ENCODE measurements around the gene NLGN1. TPM values are rescaled to one million over a fixed set of nuclear protein-coding genes. Genes with fewer than 3 reads are reported as not detected.

The NLGN1 gene
- total and polyA plus RNA-seq, 12 donors, result 0.13 to 3.7 (median 0.84) TPM

GRCh38 chr3:174094669-174095068 is 697.1 kb downstream of the NLGN1 start:
- H3K36me3 ChIP-seq (replicated peaks in 1 of 2), result no peaks in the 10 kb centered on the region
- no peaks in the 10 kb centered on the region for H3K4me1 ChIP-seq (replicated peaks in 1 of 2)
- no peak overlapping the region for H3K27ac ChIP-seq
- intact Hi-C loops (cut with DNase I), result no loop called here
- no peak for DNase-seq
- H3K4me3 ChIP-seq, result no peak overlapping the region
- H3K9me3 ChIP-seq (replicated peaks in 1 of 3), result no peaks in the 10 kb centered on the region
- H3K27me3 ChIP-seq, result no peaks in the 10 kb centered on the region
- 68 to 77% (median 72%) methylated on average over 2 of the region's 2 CpGs for WGBS, 4 donors
- TF ChIP-seq POLR2A (IDR thresholded peaks at IDR 0.05), result no peak
- no peak for TF ChIP-seq CTCF (IDR thresholded peaks at IDR 0.05)

- WGBS, 4 donors, result 71 to 84% (median 76%) methylated on average over 3 of the region's 3 CpGs
- Histone ChIP-seq H3K4me3 (no peak overlapping the region), H3K27ac (no peak overlapping the region), H3K9me3 (replicated peaks in 1 of 3) (no peaks in the 10 kb centered on the region), H3K36me3 (replicated peaks in 1 of 2) (no peaks in the 10 kb centered on the region), H3K27me3 (no peaks in the 10 kb centered on the region), H3K4me1 (replicated peaks in 1 of 2) (no peaks in the 10 kb centered on the region)
- intact Hi-C loops (cut with DNase I), result no loop called here
- TF ChIP-seq CTCF (IDR thresholded peaks at IDR 0.05) (no peak), POLR2A (IDR thresholded peaks at IDR 0.05) (no peak)
- no peak for DNase-seq
Measured at GRCh38 chr3:174097686-174098085, 700.1 kb downstream of the NLGN1 start.

- DNase-seq, result no peak
- Histone ChIP-seq H3K9me3 (replicated peaks in 1 of 3) (no peaks in the 10 kb centered on the region), H3K4me3 (no peak overlapping the region), H3K4me1 (replicated peaks in 1 of 2) (no peaks in the 10 kb centered on the region), H3K27ac (no peak overlapping the region), H3K27me3 (no peaks in the 10 kb centered on the region), H3K36me3 (replicated peaks in 1 of 2) (no peaks in the 10 kb centered on the region)
- no peak for TF ChIP-seq CTCF (IDR thresholded peaks at IDR 0.05)
- no peak for TF ChIP-seq POLR2A (IDR thresholded peaks at IDR 0.05)
- intact Hi-C loops (cut with DNase I), result no loop called here
- WGBS, 4 donors, result 86 to 94% (median 90%) methylated on average over 2 of the region's 2 CpGs
Measured at GRCh38 chr3:174098746-174099145, 701.2 kb downstream of the NLGN1 start.

GRCh38 chr3:174099724-174100123 is 702.2 kb downstream of the NLGN1 start:
- DNase-seq, result no peak
- no peaks in the 10 kb centered on the region for H3K4me1 ChIP-seq (replicated peaks in 1 of 2)
- TF ChIP-seq CTCF (IDR thresholded peaks at IDR 0.05) (no peak), POLR2A (IDR thresholded peaks at IDR 0.05) (no peak)
- WGBS, 4 donors, result 65 to 79% (median 73%) methylated on average over 5 of the region's 5 CpGs
- no peak overlapping the region for H3K27ac ChIP-seq
- H3K9me3 ChIP-seq (replicated peaks in 1 of 3), result no peaks in the 10 kb centered on the region
- no peaks in the 10 kb centered on the region for H3K36me3 ChIP-seq (replicated peaks in 1 of 2)
- intact Hi-C loops (cut with DNase I), result no loop called here
- no peaks in the 10 kb centered on the region for H3K27me3 ChIP-seq
- no peak overlapping the region for H3K4me3 ChIP-seq
